Fibroblast of villous mesenchyme (primary cell): ENCODE measurements around the gene AKAP5. TPM values are rescaled to one million over a fixed set of nuclear protein-coding genes. Genes with fewer than 3 reads are reported as not detected.

ENCODE experiments used
- DNase-seq: peaks from one replicate; pipeline ENCODE4 v3.0.0-alpha.2; 2010; ENCODE audit warnings: low read depth
- H3K4me3 ChIP-seq: 2 replicates; pipeline ENCODE4 v1.5.1; 2011; ENCODE audit warnings: low read depth, mild to moderate bottlenecking, low read length
- total RNA-seq: library from RNA; depleted of rRNA; stranded (reverse); fragments of >200 nt; gene quantifications from 2 replicates; pipeline ENCODE4 v1.2.3, GENCODE V29; 2012
- TF ChIP-seq, protein P1 (sequence below): IDR thresholded peaks from 2 replicates; pipeline ENCODE4 v1.5.1; 2012; ENCODE audit warnings: low read depth, mild to moderate bottlenecking, low read length; ENCODE audit not compliant: insufficient read depth

AKAP5 gene
- total RNA-seq, 1 donor: 3.0 TPM

- peak overlapping the region; percentile 95 for H3K4me3 ChIP-seq
- peak; percentile 90 for DNase-seq
- TF ChIP-seq, protein P1, sequence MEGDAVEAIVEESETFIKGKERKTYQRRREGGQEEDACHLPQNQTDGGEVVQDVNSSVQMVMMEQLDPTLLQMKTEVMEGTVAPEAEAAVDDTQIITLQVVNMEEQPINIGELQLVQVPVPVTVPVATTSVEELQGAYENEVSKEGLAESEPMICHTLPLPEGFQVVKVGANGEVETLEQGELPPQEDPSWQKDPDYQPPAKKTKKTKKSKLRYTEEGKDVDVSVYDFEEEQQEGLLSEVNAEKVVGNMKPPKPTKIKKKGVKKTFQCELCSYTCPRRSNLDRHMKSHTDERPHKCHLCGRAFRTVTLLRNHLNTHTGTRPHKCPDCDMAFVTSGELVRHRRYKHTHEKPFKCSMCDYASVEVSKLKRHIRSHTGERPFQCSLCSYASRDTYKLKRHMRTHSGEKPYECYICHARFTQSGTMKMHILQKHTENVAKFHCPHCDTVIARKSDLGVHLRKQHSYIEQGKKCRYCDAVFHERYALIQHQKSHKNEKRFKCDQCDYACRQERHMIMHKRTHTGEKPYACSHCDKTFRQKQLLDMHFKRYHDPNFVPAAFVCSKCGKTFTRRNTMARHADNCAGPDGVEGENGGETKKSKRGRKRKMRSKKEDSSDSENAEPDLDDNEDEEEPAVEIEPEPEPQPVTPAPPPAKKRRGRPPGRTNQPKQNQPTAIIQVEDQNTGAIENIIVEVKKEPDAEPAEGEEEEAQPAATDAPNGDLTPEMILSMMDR: no peak
These were observed 39.8 kb downstream of the AKAP5 start for GRCh38 chr14:64504897-64505794.

DNA sequence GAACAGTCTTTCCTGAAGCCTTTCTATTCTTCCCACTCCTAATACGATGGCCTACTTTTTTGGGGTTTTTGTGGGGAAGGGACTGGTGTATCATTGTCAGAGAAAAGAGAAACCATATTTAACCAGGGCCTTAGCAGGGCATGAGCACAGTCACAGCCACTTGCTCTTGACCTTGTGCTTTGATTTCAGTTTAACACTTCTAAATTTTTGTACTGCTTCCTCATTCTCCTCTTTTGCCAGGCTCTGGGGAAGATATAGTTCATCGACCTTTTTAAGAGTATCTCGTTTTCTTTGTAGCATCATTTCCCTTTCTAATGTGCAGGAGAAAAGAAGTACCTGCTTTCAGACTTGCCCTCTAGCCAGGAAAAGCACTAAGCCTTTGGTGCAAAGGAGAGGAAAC, 41.4 kb downstream of the AKAP5 start:
- peak; percentile 22 for DNase-seq
- TF ChIP-seq, protein P1: no peak

DNA sequence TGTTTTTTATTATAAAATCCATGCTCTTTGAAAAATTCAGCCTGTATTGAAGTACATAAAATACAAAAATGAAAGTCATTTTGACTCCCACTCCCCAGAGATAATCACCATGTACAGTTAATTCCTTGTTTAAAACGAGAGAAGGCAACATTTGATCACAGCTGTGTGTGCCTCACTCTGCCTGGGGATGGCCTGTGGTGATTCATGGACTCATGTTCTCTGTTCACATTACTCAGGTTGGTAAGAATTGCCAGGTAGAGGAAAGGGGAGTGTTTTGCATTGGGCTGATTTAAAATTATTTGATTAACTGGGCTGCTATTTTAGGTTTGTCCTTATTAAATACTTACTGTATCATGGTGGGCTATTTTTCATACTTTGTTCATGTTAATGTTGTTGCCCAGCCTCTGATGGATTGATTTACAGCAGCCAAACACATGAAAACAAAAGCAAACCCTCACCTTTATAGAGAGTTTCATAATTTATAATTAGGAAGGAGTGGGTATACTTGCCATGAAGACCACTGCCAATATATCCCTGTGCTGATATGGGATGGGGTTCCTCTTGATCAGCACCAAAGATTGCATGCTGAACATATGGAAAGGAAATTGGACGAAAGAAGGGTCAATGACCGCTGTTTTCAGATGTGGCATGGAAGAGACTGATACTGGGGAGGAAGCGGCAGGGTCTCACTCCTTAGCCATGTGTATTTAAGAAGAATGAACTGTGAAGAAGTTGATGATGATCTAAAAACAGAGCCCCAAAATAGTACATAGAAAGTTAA, 42.3 kb downstream of the AKAP5 start:
- peak; percentile 52 for DNase-seq
- TF ChIP-seq, protein P1: no peak

More for the DNA sequence above, 41.4 kb downstream of the AKAP5 start:
- peak overlapping the region; percentile 95 for H3K4me3 ChIP-seq

DNA sequence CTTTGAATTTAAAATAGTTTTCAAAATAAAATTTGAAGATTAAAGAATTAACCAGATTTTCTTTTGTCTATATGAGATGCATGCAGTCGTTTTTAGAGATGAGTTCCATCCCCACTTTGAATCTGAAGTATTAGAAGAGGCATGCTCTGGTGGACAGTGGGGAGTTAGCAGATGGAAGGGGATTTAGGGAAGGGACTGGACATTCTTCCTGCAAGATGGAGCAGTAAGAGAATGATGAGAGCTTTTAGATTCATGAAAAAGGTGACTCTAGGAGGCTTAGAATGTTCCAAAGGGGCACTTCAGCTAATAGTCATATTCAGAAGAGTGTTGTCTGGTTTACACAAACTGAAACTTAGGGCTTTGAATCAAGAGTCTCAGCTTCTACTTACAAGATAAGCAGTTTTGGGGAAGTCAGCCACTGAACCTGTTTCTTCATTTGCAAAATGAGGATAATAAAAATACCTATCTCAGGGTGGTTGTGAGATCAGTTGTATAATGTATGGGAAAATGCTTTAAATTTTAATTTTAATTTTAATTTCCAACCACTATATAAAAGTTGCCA, 43.0 kb downstream of the AKAP5 start:
- no peak for DNase-seq
- H3K4me3 ChIP-seq: no peak overlapping the region
- TF ChIP-seq, protein P1: no peak

More for the DNA sequence above, 42.3 kb downstream of the AKAP5 start:
- H3K4me3 ChIP-seq: peak overlapping the region; percentile 95

GRCh38 chr14:64509036-64509435, 43.7 kb downstream of the AKAP5 start:
- H3K4me3 ChIP-seq: no peak overlapping the region
- TF ChIP-seq, protein P1: no peak
- no peak for DNase-seq

GRCh38 chr14:64510825-64511671, 45.7 kb downstream of the AKAP5 start:
- TF ChIP-seq, protein P1: peak; percentile 92
- no peak overlapping the region for H3K4me3 ChIP-seq
- peak; percentile 78 for DNase-seq
